Stomach (tissue), 19 donors: ENCODE measurements around the gene PKIG. TPM values are rescaled to one million over a fixed set of nuclear protein-coding genes. Genes with fewer than 3 reads are reported as not detected.

Experiments used
- DNase-seq, 2 donors: peaks; one replicate each; pipeline versions ENCODE4 v3.0.0 to v3.0.0-alpha.2; 2013 to 2019
- H3K27ac ChIP-seq, 5 donors: fragments of 200-600 bp in 4 of 5; sonication (generic) in 4 of 5; one replicate each; pipeline ENCODE4 v1.5.1; 2013 to 2019; ENCODE audit warnings: mild to moderate bottlenecking in 1 of 5, moderate library complexity in 1 of 5
- H3K27me3 ChIP-seq, 3 donors: fragments of 200-600 bp; sonication (generic); one replicate each; pipeline ENCODE4 v1.5.1; 2017 to 2019; ENCODE audit warnings: mixed run types in 1 of 3
- H3K36me3 ChIP-seq, 4 donors: fragments of 200-600 bp; sonication (generic); 1 replicate in 3 of 4; 2 replicates in 1 of 4; pipeline ENCODE4 v1.5.1; 2016 to 2019
- H3K4me1 ChIP-seq, 4 donors: fragments of 200-600 bp; sonication (generic); one replicate each; pipeline ENCODE4 v1.5.1; 2016 to 2019
- H3K4me3 ChIP-seq, 4 donors: fragments of 200-600 bp; sonication (generic) in 3 of 4; one replicate each; pipeline ENCODE4 v1.5.1; 2016 to 2019; ENCODE audit warnings: mild to moderate bottlenecking in 1 of 4
- H3K9me3 ChIP-seq, 4 donors: fragments of 200-600 bp; sonication (generic); one replicate each; pipeline ENCODE4 v1.5.1; 2016 to 2019
- CTCF ChIP-seq, 7 experiments: fragments of 450-650 bp in 4 of 7; fragments of 200-600 bp in 3 of 7; sonication (generic) in 3 of 7; IDR thresholded peaks; one replicate each; pipeline ENCODE4 v1.5.1; 2016 to 2019; ENCODE audit warnings: antibody characterized with exemption in 7 of 7, control low read depth in 2 of 7, mild to moderate bottlenecking in 1 of 7
- EP300 ChIP-seq: sonication (generic); formaldehyde crosslinking; IDR thresholded peaks from one replicate; pipeline ENCODE4 v1.6.1; 2017; ENCODE audit warnings: antibody characterized with exemption
- POLR2A ChIP-seq, 4 donors: fragments of 450-650 bp; IDR thresholded peaks; one replicate each; pipeline ENCODE4 v1.6.1; 2016; ENCODE audit warnings: antibody characterized with exemption in 4 of 4, control low read depth in 2 of 4, mild to moderate bottlenecking in 1 of 4, moderate library complexity in 1 of 4
- POLR2AphosphoS5 ChIP-seq, 3 donors: sonication (generic); formaldehyde crosslinking; IDR thresholded peaks; one replicate each; pipeline ENCODE4 v1.6.1; 2016; ENCODE audit warnings: antibody characterized with exemption in 3 of 3
- WGBS, 5 donors: extraction: QIAGEN DNeasy Blood & Tissue Kit in 3 of 5; methylation state at CpG; one replicate each; pipeline versions ENCODE4 v1.1.5 to v1.1.7; 2013 to 2018; 5-methylcytosine and 5-hydroxymethylcytosine counted together
- intact Hi-C: fragments of 100-400 bp; cut with DNase I; formaldehyde crosslinking; loops from one replicate; pipeline ENCODE4 v1.15.1; 2023; ENCODE audit warnings: low total_unique reads
- long read RNA-seq, 10 donors: transcript quantifications; one replicate each; lab custom pipeline, GENCODE V29; 2026
- polyA plus RNA-seq, 3 donors: library from polyadenylated mRNA; stranded (reverse); fragments of 200-250 nt; gene quantifications; one replicate each; pipeline ENCODE4 v1.2.3, GENCODE V29; 2013
- total RNA-seq, 5 donors: library from RNA; depleted of rRNA; stranded (reverse); fragments of >200 nt; gene quantifications; one replicate each; pipeline versions ENCODE4 v1.1.0 to v1.2.3, GENCODE V29; 2014 to 2016
- donor health status: healthy with polysubstance abuse.
- donor health status: Bipolar disorder and iron deficiency.
- donor health status: healthy.

PKIG gene
- 100 to 1,000 TPM in 1 of 5 donors, 10 to 100 TPM in 4; 17.4 to 113 (median 41.7) TPM for total RNA-seq
- polyA plus RNA-seq: 100 to 1,000 TPM in 1 of 3 donors, 10 to 100 TPM in 2; 52.0 to 124 (median 86.9) TPM
- long read RNA-seq, donor 1, transcript PKIG-207 (4 exons, 1,191 nt): major isoform, 6 of 8 reads
- long read RNA-seq, donor 1, partial matches to known transcripts: 0 of 8 reads
- long read RNA-seq, donor 1, other reads (novel, unspliced or antisense): 0 of 8 reads
- long read RNA-seq, donor 2, transcript PKIG-207 (4 exons, 1,191 nt): major isoform, 16 of 19 reads
- long read RNA-seq, donor 2, partial matches to known transcripts: 0 of 19 reads
- long read RNA-seq, donor 2, other reads (novel, unspliced or antisense): 0 of 19 reads
- long read RNA-seq, donor 3, transcript PKIG-202 (4 exons, 1,180 nt): major isoform, 5 of 12 reads
- long read RNA-seq, donor 3, partial matches to known transcripts: 5 of 12 reads
- long read RNA-seq, donor 3, other reads (novel, unspliced or antisense): 0 of 12 reads
- long read RNA-seq, donor 4: 0 reads
- long read RNA-seq, donor 5, transcript PKIG-202 (4 exons, 1,180 nt): major isoform, 8 of 16 reads
- long read RNA-seq, donor 5, transcript PKIG-207 (4 exons, 1,191 nt): minor isoform, 7 of 16 reads
- long read RNA-seq, donor 5, partial matches to known transcripts: 0 of 16 reads
- long read RNA-seq, donor 5, other reads (novel, unspliced or antisense): 0 of 16 reads
- long read RNA-seq, donor 6, transcript PKIG-207 (4 exons, 1,191 nt): major isoform, 27 of 98 reads
- long read RNA-seq, donor 6, transcript PKIG-202 (4 exons, 1,180 nt): minor isoform, 6 of 98 reads
- long read RNA-seq, donor 6, partial matches to known transcripts: 28 of 98 reads
- long read RNA-seq, donor 6, other reads (novel, unspliced or antisense): 34 of 98 reads
- long read RNA-seq, donor 7, transcript PKIG-207 (4 exons, 1,191 nt): major isoform, 6 of 9 reads
- long read RNA-seq, donor 7, partial matches to known transcripts: 0 of 9 reads
- long read RNA-seq, donor 7, other reads (novel, unspliced or antisense): 0 of 9 reads
- long read RNA-seq, donor 8, transcript PKIG-207 (4 exons, 1,191 nt): major isoform, 11 of 15 reads
- long read RNA-seq, donor 8, partial matches to known transcripts: 0 of 15 reads
- long read RNA-seq, donor 8, other reads (novel, unspliced or antisense): 0 of 15 reads
- long read RNA-seq, donor 9, transcript PKIG-207 (4 exons, 1,191 nt): major isoform, 8 of 21 reads
- long read RNA-seq, donor 9, partial matches to known transcripts: 7 of 21 reads
- long read RNA-seq, donor 9, other reads (novel, unspliced or antisense): 0 of 21 reads
- long read RNA-seq, donor 10, partial matches to known transcripts: 0 of 15 reads
- long read RNA-seq, donor 10, other reads (novel, unspliced or antisense): 9 of 15 reads

GRCh38 chr20:44582311-44583025 is at the start of gene PKIG:
Gene PKIG, plus strand, starts transcription at chr20:44582579. Its CDS starts 31,978 bp downstream, at chr20:44614557.
- H3K4me3 ChIP-seq: peak within 1 kb of the TSS; percentile 36 to 44 (median 40)
- intact Hi-C loops: no loop called here
- WGBS, 5 donors: 43 to 70% (median 64%) methylated on average over 6 of the region's 6 CpGs
- peak within 1 kb of the TSS; percentile 73 to 87 (median 81) for H3K27ac ChIP-seq
- no peaks in the 10 kb centered on the region for H3K27me3 ChIP-seq
- TF ChIP-seq CTCF (IDR thresholded peaks at IDR 0.05) (no peak), EP300 (no peak), POLR2A (IDR thresholded peaks at IDR 0.05) (no peak), POLR2AphosphoS5 (IDR thresholded peaks at IDR 0.05) (peak; percentile 22 to 72 (median 34))
- H3K4me1 ChIP-seq: peaks cover 14 to 58% (median 42%) of the 10 kb centered on the region in 4 donors
- no peaks in the 10 kb centered on the region for H3K36me3 ChIP-seq
- H3K9me3 ChIP-seq: no peaks in the 10 kb centered on the region
- peak in 1 of 2 donors; percentile 74 for DNase-seq

- no peaks in the 10 kb centered on the region for H3K36me3 ChIP-seq
- intact Hi-C loops: no loop called here
- H3K4me3 ChIP-seq: peak overlapping the region in 3 of 4 donors; percentile 74 to 97 (median 78)
- peaks cover 10 to 49% (median 27%) of the 10 kb centered on the region in 4 donors for H3K4me1 ChIP-seq
- DNase-seq: no peak
- no peaks in the 10 kb centered on the region for H3K27me3 ChIP-seq
- TF ChIP-seq POLR2AphosphoS5 (IDR thresholded peaks at IDR 0.05): no peak
- no peak for TF ChIP-seq POLR2A (IDR thresholded peaks at IDR 0.05)
- no peak for TF ChIP-seq EP300
- no peak for TF ChIP-seq CTCF (IDR thresholded peaks at IDR 0.05)
- H3K27ac ChIP-seq: peak overlapping the region in 3 of 5 donors; percentile 78 to 88 (median 86)
- 64 to 83% (median 72%) methylated on average over 2 of the region's 2 CpGs for WGBS, 5 donors
- no peaks in the 10 kb centered on the region for H3K9me3 ChIP-seq
Measured at GRCh38 chr20:44532981-44533331, 49.4 kb upstream of the PKIG start.

- Histone ChIP-seq H3K4me3 (no peak overlapping the region), H3K27me3 (no peaks in the 10 kb centered on the region), H3K9me3 (no peaks in the 10 kb centered on the region), H3K27ac (no peak overlapping the region), H3K4me1 (peaks cover 10 to 49% (median 31%) of the 10 kb centered on the region in 4 donors), H3K36me3 (no peaks in the 10 kb centered on the region)
- TF ChIP-seq POLR2AphosphoS5 (IDR thresholded peaks at IDR 0.05): no peak
- TF ChIP-seq CTCF (IDR thresholded peaks at IDR 0.05): no peak
- no peak for TF ChIP-seq POLR2A (IDR thresholded peaks at IDR 0.05)
- no peak for TF ChIP-seq EP300
- WGBS, 5 donors: 73 to 81% (median 75%) methylated on average over 4 of the region's 4 CpGs
- intact Hi-C loops: no loop called here
- no peak for DNase-seq
Measured at GRCh38 chr20:44533928-44534327, 48.5 kb upstream of the PKIG start.
